GM21723 (cell line): ENCODE measurements around the gene XYLT1.
"Not testable (repeated sequence)": the region's sequence is repeated elsewhere in the genome, so short reads cannot be mapped to it uniquely, and the experiment has no call there.

ENCODE experiments used
- ATAC-seq: cut with Tn5 transposase; IDR thresholded peaks from one replicate; pipeline ENCODE4 v1.9.1; 2021; ENCODE audit warnings: mild to moderate bottlenecking, moderate library complexity; ENCODE audit not compliant: unreplicated experiment

The XYLT1 gene

DNA sequence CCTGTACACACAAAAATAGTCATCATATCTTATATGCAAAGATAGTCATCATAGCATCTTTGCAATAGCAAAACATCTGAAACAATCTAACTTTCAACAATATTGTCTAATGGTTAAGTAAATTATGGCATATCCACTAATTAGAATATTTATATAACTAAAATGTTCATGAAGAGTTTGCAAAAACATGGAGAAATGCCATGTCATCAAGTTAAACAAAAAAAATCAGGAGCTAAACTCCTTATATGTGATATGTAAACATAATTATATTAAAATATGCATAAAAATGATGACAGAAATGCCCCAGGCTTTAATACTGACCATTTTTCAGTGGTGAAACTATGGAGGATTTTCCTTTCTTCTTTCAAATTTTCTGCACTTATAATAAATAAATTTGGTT lies 22.3 kb upstream of the XYLT1 start:
- no peak for ATAC-seq

DNA sequence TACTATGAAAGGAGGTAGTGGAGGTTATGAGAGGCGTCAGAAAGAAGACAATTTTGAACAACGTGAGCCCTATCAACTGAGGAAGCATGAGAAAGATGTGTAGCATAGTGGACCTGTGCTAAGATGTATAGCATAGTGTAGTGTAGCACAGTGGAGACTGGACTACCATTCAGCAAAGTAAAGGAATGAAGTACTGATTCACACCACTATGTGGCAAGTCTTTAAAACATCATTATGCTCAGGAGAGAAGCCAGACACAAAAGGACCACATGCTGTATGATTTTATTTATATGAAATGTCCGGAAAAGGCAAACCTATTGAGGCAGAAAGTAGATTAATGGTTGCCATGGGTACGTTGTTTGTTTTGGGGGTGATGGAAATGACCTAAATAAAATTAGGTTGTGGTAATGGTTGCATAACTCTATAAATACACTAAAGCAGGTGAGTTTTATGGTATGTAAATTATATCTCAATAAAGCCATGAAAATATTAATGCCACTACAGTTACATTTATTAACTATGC lies 20.4 kb upstream of the XYLT1 start:
- ATAC-seq = no peak

DNA sequence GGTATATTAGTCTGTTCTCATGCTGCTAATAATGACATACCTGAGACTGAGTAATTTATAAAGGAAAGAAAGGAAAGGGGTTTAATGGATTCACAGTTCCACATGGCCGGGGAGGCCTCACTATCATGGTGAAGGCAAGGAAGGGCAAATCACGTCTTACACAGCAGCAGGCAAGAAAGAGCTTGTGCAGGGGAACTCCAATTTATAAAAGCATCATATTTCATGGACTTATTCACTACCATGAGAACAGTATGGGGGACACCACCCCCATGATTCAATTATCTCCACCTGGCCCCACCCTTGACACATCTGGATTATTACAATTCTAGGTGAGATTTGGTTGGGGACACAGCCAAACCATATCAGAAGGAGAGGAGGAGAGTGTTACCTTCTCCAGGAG lies 17.7 kb upstream of the XYLT1 start:
- no peak for ATAC-seq

DNA sequence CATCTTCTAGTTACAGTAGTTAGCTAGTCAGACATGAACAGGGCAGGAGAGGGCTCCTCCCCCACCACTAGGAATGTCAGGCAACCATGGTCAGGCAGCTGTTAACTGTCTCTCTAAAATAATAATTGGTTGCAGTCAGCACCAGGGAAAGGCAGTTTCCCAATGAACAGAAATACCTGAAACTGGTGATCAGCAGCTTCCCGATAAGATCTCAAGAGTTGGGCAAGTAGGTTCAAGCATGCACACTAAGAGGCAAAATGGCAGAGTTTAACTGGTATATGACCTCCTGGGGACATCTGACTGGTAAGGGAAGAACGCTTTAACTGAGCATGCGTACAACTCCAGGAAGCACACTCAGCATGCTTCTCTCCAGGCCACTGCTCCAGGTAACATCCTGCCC lies 12.6 kb upstream of the XYLT1 start:
- no peak for ATAC-seq

DNA sequence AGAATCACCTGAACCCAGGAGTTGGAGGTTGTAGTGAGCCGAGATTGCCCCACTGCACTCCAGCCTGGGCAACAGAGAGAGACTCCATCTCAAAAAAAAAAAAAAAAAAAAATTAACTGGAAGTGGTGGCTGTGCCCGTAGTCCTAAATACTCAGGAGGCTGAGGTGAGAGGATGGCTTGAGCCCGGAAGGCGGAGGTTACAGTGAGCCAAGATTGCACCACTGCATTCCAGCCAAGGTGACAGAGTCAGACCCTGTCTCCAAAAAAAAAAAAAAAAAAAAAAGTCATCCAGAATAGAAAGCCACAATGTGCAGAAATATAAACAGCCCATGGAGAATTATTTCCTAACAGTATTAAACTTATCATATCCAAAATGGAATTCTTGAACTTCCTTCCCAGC lies 11.6 kb upstream of the XYLT1 start:
- not testable (repeated sequence) for ATAC-seq

DNA sequence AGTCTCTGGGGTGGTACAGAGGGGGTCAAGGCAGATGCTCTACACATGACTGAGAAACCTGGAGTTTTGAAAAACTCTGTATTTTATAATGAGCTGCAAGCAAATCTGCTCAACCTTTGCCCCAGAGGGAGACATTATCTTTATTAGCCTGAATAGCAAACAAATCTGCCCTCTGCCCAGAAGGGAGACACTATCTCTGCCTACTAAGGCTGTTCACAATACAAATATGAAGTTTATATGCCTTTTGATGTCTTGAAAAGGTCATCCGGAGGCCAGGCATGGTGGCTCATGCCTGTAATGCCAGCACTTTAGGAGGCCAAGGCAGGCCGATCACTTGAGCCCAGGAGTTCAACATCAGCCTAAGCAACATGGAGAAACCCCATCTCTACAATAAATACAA lies 11.0 kb upstream of the XYLT1 start:
- no peak for ATAC-seq

DNA sequence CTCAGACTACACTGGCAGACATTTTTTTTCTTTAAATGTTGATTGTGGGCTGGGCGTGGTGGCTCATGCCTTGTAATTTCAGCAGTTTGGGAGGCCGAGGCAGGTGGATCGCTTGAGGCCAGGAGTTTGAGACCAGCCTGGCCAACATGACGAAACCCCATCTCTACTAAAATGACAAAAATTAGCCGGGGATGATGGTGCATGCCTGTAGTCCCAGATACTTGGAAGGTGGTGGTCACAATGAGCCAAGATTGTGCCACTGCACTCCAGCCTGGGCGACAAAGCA lies 6.4 kb upstream of the XYLT1 start:
- ATAC-seq = not testable (repeated sequence)

DNA sequence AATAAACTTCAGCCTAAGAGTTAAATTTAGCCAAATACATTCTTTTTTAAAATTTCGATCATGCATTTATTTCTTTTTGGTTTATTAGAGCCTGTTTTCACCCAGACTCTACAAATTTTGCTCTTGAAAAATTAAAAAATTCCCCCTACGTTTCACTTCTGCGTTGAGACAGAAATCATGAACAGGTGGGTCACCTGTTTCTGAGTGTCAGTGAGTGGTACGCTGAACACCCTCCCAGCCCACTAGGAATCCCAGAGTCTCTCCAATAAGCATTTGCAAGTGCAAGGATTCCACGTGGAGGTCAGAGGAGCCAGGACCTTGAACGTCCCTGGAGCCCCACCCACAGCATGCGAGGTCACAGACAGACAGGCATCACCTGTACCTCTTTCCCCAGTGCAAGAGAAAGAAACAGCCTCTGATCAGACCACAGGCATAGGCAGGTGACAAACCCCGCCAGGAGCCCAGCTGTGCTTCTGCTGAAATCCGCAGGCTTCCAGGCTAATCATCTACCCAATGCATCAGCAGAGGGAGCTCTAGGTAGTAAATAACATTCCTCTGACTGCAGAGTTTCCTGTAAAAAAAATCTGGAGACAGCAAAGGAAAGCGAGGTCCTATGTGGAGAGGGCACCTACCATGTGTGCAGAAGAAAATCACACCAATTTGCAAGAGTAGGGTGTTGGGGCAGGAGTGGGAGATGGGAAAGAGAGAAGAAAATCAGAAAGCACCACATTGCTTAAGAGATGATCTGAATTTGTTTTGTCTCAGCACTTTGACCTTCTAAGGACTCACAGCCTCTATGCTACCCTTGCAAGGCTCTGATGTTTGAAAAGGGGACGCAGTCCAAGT lies 5.9 kb upstream of the XYLT1 start:
- ATAC-seq = no peak

DNA sequence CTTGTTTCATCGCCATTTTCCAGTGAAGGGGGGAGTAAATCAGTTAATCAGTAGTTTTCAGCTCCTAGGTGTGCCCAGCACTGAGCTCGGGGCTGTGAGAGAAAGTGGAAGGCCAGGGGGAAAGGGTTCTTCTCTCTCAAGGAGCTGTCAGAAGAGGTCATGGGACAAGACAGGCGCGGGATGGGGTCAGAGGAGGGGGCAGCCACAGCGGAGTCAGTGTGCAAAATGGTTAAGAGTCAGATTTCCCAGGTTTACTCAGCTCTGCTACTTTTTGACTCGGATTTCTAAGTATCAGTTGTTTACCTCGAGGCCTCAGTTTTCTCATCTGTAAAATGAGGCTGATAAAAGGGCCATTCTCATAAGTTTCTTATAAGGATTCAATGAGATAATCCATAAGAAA lies 4.3 kb upstream of the XYLT1 start:
- no peak for ATAC-seq

DNA sequence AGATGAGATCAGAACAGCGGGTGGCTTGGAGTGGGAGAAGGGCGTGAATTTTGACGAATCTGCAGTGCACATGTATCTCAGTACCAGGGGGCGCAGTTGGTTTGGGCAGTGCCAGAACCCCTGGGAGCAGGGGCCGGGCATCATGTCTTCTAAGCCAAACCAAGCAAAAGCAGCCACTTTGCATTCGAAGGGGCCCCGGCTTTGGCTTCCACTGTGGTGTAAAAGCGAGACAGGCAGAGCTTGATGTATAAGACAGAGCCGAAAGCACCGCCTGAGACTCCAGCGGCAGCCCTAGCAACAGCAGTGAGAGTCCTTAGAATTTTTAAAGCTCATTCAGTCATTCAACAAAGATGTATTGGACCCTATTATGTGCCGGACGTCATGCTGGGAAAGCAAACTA lies 3.8 kb upstream of the XYLT1 start:
- no peak for ATAC-seq

DNA sequence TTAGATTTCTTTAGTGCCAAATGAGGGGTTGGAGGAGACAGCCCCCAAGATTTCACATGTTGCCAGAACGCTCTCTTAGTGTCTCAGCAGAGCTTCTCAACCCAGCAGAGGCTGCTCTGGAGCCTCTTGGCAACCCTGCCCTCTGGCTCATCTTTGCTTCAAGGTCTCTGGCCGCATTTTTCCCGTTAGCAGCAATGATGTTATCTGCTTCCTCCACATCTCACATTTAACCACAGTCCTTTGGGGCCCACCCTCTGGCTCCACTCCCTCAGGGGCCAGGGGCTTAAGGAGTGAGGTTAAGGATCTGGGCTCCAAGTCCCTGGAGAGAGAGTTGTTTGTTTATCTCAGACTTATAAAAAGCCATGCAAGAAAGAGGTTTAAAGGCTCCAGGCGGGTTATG lies 3.3 kb upstream of the XYLT1 start:
- ATAC-seq = no peak

DNA sequence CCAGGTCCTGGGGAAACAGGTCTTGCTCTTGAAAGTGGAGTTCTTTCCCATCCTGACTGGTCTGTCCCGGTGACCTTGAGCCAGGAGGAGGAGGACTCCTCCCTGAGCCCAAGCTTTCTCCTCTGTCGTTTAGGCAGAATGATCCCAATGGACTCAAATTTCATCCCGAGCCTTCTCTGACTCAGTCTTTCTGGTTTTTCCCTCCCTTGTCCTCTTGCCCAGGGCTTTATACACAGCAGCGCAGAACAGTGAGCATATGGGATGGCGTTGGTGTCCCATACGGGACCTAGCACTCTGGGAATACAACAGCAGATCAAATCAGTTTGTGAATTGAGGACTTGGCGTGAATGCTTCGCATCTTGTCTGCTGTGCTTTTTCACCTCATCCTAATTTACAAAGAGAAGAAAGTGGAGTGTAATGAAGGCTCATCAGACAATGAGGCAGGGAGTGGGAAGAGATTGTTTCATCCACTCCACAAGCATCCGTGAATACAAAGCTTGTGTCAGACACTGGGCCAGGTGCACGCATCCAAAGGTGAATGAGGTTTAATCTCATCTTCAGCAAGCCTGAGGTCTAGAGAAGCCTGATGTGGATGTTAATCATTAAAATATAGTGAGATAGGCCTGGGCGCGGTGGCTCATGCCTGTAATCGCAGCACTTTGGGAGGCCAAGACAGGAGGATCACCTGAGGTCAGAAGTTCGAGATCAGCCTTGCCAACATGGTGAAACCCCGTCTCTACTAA lies 1.1 kb upstream of the XYLT1 start:
- no peak for ATAC-seq

DNA sequence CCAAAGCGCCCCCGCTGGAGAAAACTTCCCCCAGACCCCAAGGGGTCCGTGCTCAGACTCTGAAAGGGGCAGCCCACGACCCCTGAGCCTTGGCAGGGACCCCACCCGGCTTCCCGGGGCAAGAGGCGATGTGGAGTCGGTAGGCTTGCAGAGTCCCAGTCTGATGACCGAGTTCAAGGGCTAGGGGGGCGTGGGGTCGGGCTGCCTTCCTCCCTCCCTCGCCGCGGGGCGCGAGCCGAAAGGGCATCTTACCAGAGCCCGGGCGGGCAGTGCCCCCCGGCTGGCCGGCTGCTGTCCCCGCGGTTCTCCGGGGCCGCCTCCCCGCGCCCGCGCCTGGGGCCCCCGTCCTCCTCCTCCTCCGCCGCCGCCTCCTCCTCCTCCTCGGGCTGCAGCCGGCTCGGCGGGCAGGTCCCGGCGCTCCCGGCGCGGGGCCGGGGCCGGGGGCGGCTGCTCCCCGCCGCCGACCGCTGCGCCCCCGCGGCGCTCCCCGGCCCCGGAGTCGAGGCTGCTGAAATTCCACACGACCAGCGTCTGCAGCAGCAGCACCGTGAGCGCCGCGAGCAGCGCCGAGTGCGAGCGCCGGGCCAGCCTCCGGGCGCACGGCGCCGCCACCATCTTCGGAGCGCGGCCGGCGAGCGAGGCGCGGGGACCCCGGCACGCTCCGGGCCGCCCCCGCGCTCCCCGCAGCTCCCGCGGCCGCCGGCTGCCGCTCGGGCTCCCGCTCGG lies 415 bp downstream of the XYLT1 start:
- no peak for ATAC-seq

DNA sequence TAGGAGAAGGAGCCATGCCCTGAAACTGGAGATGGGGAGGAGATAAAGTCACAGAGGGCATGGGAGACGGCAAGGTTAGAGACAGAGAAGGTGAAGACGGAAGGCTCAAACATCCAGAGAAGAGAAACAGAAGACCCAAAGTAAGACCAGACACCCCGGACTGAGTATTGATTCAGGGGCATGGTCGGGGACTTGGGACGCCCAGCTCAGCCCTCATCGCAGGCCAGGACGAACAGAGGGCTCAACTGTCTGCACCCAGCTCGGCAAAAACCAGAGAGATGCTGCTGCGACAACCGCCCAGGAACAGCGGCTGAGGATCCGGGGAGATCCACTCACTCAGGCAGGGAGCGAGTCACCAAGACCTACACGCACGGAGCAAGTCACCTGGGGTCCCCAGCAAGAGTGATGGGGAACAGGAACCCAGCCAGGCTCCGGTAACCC lies 999 bp downstream of the XYLT1 start:
- no peak for ATAC-seq

DNA sequence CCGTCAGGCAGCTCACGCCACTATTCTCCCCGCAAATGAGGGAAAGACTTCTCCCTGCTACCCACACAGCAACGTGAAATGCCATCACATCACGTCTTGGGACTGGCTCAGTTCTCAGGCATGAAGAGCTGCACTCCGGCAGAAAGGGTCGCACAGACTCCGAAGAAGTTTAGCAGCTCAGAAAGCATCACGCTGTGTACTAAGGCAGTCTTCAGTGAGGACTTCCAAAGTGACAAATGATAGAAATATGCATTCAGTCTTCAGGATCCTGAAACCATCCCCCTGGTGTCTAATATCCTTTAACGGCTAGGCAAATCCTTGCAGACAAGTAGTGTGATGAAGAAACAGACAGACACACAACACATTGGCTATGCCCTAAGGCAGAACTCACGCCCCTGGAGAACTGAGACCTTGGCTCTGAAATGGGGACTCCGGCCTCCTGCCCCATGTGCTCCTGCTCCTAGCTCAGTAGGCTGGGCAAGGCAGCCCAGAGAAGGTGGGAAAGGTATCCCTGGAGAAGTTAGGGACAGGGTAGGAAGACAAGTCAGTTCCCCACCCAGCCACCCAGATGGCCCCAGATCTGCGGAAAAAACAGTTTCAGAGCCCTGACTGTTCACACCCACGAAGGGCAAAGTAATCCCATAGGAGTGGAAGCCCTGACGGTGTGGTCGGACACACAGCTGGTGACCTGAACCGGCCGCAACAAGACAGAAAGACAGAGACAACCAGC lies 1.6 kb downstream of the XYLT1 start:
- no peak for ATAC-seq

DNA sequence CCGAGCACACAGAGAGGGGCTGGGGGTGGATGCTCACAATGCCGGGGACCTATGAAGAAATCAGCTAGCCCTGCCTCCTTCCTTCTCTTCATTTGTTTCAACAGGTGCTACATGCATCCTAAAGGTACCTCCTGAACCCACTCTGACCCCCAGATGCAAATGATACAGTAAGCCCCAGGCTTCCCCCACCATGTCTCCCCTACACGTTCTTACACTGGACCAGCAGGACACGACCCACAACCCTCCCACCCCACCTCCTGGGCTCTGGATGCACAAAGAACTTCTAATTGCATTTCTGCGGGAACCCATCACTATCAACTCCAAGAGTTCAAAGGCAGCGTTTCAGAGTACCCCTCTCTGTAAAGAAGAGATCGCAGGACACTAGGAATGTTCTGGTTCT lies 2.1 kb downstream of the XYLT1 start:
- no peak for ATAC-seq

DNA sequence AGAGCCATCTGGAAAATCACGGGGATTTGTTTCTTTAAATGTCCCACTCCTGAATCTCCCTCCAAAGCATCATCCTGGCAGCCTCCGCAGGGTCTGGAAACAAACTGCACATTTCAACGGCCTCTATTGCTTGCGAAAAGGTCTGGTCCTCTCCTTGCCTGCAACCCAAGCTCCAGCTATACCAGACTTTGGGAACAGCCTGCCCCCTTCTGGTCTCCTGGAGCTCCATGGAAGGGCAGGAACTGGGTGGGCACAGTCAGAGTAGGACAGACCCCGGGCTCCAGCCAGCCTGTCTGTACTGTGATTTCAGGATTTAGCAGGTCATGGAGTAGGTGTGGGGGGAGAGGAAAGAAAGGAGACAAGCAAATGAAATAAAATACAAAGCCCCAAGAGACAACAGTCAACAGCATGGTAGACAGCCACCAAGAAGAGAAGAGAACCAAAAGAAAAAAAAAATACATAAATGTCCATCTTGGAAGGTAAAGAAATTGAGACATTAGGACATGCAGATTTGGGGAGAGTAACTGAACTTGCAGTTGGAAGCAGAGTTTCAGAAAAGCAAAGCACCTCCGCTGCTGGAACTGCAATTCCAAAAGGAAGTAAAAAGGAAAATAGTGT lies 2.7 kb downstream of the XYLT1 start:
- ATAC-seq = no peak

DNA sequence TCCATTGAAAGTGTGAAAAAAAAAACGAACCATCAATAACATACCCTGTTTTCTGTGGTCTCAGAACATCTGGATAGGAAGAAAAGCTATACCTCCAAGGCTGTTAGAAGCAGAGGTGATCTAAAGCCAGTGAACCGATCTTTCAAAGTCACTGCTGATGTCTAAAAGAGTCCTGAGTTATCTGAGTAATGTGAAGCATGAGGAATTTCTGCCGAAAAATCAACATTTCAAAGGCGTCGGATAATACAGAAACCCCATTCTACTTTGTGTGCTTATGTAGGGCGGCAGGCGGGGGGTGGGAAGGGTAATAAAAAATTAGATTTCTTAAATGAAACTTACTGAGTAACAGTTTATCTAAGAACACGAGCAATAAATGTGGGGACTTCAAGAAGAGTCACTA lies 3.9 kb downstream of the XYLT1 start:
- no peak for ATAC-seq

DNA sequence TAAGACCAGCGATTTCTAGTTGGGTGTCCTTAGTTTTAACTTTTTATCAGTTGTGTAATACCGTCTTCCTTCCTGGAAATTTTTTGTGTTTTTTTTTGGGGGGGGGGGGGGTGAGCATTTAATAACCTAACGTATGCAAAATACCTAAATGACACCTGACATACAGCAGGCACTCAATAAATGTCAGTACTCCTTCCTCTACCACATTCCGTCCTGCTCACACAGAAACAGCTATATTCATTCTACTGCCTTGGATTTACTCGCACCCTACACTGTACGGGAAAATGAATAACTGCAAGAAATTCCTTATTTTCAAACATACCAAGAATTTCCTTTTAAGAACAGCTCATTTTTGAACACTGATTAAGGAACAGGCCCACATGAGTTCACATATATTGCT lies 5.3 kb downstream of the XYLT1 start:
- ATAC-seq = no peak

DNA sequence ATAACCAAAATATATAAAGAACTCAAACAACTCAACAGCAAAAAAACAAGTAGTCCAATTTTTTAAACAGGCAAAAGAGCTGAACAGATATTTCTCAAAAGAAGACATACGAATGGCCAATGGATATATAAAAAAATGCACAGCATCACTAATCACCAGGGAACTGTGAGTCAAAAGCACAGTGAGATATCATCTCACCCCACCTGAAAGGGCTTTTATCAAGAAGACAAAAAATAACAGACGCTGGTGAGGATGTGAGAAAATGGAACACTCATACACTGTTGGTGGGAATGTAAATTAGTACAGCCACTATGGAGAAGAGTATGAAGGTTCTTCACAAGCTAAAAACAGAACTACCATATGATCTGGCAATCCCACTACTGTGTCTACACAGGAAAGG lies 7.4 kb downstream of the XYLT1 start:
- ATAC-seq = no peak
